ENCODE measurements around the gene MED10. TPM values are rescaled to one million over a fixed set of nuclear protein-coding genes. Genes with fewer than 3 reads are reported as not detected.

The MED10 gene
- total and polyA plus RNA-seq, 9 donors, result 18.2 to 35.7 (median 23.4) TPM

GRCh38 chr5:6394429-6395101 lies 16.2 kb upstream of the MED10 start:
- no peaks in the 10 kb centered on the region for H3K27me3 ChIP-seq
- H3K4me3 ChIP-seq, result no peak overlapping the region
- TF ChIP-seq EP300 (IDR thresholded peaks at IDR 0.05) (no peak), POLR2A (IDR thresholded peaks at IDR 0.05) (no peak)
- TF ChIP-seq, protein P1, sequence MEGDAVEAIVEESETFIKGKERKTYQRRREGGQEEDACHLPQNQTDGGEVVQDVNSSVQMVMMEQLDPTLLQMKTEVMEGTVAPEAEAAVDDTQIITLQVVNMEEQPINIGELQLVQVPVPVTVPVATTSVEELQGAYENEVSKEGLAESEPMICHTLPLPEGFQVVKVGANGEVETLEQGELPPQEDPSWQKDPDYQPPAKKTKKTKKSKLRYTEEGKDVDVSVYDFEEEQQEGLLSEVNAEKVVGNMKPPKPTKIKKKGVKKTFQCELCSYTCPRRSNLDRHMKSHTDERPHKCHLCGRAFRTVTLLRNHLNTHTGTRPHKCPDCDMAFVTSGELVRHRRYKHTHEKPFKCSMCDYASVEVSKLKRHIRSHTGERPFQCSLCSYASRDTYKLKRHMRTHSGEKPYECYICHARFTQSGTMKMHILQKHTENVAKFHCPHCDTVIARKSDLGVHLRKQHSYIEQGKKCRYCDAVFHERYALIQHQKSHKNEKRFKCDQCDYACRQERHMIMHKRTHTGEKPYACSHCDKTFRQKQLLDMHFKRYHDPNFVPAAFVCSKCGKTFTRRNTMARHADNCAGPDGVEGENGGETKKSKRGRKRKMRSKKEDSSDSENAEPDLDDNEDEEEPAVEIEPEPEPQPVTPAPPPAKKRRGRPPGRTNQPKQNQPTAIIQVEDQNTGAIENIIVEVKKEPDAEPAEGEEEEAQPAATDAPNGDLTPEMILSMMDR (IDR thresholded peaks at IDR 0.05), result no peak
- intact Hi-C loops (cut with DNase I), result no loop called here
- no peak overlapping the region for H3K27ac ChIP-seq
- no peaks in the 10 kb centered on the region for H3K4me1 ChIP-seq (ENCODE audit: insufficient read depth)
- WGBS, 3 donors, result 87 to 89% (median 88%) methylated on average over 12 of the region's 12 CpGs
- no peak for DNase-seq
- H3K9me3 ChIP-seq, result no peaks in the 10 kb centered on the region
- no peaks in the 10 kb centered on the region for H3K36me3 ChIP-seq

DNA sequence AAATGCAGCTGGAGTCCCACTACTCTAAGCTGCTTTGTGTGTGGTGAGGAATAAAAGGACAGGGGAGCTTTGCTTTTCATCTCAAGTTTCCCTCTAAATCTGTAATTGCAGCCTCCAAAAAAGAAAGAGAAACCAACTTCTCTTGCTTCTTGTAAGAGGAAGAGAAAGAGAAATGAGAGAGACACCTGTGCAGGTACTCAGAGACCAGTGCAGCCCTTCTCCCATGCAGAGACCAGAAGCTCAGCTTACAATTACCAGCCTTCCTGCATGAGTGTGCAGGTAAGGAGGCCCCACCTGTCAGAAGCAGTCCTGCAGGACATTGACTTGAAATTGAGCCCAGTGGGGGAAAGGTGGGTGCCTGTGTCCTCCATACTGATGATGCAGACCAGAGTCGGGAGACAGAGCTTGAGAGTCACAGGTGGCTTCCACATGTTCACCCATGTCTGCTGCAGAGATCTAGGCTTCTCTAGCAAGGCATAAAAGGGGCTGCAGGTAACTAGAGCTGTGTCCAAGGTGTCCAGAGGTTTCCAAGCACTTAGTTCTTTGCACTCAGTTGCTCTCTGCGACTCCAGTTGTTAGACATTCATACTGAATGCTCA lies 15.3 kb upstream of the MED10 start:
- H3K9me3 ChIP-seq, result no peaks in the 10 kb centered on the region
- intact Hi-C loops (cut with DNase I), result no loop called here
- WGBS, 3 donors, result 85 to 94% (median 93%) methylated on average over 2 of the region's 2 CpGs
- H3K27ac ChIP-seq, result no peak overlapping the region
- TF ChIP-seq POLR2A (IDR thresholded peaks at IDR 0.05) (no peak), EP300 (IDR thresholded peaks at IDR 0.05) (no peak)
- TF ChIP-seq, protein P1 (IDR thresholded peaks at IDR 0.05), result no peak
- no peaks in the 10 kb centered on the region for H3K4me1 ChIP-seq (ENCODE audit: insufficient read depth)
- no peak overlapping the region for H3K4me3 ChIP-seq
- no peaks in the 10 kb centered on the region for H3K27me3 ChIP-seq
- no peaks in the 10 kb centered on the region for H3K36me3 ChIP-seq
- DNase-seq, result no peak

DNA sequence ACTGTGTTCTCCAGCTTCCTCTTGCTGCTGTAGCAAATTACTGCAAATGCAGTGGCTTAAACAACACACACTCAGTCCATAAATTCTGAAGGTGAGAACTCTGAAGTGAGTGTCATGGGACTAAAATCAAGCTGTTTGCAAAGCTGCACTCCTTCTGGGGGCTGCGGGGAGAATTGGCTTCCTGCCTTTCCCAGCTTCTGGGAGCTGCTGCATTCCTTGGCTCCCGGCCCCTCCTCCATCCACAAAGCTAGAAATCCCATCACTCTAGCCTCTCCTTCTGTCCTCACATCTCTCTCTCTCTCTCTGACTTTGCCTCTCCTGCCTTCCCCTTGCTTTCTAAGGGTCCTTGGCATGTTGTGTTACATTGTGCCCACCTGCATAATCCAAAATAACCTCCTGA lies 14.2 kb upstream of the MED10 start:
- DNase-seq, result no peak
- intact Hi-C loops (cut with DNase I), result no loop called here

DNA sequence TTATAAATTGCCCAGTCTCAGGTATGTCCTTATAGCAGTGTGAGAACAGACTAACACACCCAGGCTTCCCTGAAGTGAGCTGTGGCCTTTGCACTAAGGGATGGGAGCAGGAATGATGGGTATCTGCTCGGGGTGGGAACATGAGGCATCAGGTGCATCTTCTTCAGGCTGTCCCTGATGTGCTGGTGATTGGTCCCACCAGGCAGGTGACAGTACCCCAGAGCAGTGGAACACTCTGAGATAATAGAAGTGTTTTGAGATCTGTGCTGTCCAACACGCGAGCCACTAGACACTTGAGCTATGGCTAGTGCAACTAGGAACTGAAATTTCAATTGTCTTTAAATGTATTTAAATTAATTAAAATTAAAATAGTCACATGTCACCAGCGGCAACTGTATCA lies 12.8 kb upstream of the MED10 start:
- 91 to 94% (median 91%) methylated on average over 4 of the region's 4 CpGs for WGBS, 3 donors
- H3K9me3 ChIP-seq, result no peaks in the 10 kb centered on the region
- no peak overlapping the region for H3K4me3 ChIP-seq
- TF ChIP-seq POLR2A (IDR thresholded peaks at IDR 0.05) (no peak), EP300 (IDR thresholded peaks at IDR 0.05) (no peak)
- TF ChIP-seq, protein P1 (IDR thresholded peaks at IDR 0.05), result no peak
- intact Hi-C loops (cut with DNase I), result no loop called here
- no peak overlapping the region for H3K27ac ChIP-seq
- no peak for DNase-seq
- H3K4me1 ChIP-seq (ENCODE audit: insufficient read depth), result no peaks in the 10 kb centered on the region
- no peaks in the 10 kb centered on the region for H3K36me3 ChIP-seq
- H3K27me3 ChIP-seq, result no peaks in the 10 kb centered on the region

More for the DNA sequence above, 14.2 kb upstream of the MED10 start:
- H3K4me1 ChIP-seq (ENCODE audit: insufficient read depth), result no peaks in the 10 kb centered on the region
- H3K9me3 ChIP-seq, result no peaks in the 10 kb centered on the region
- no peaks in the 10 kb centered on the region for H3K27me3 ChIP-seq
- WGBS, 3 donors, result 6 to 9% (median 7%) methylated on average over 2 of the region's 2 CpGs
- H3K27ac ChIP-seq, result no peak overlapping the region
- TF ChIP-seq EP300 (IDR thresholded peaks at IDR 0.05), result no peak
- TF ChIP-seq, protein P1 (IDR thresholded peaks at IDR 0.05), result no peak
- TF ChIP-seq POLR2A (IDR thresholded peaks at IDR 0.05), result no peak
- H3K4me3 ChIP-seq, result no peak overlapping the region
- H3K36me3 ChIP-seq, result no peaks in the 10 kb centered on the region
